Testis (tissue), 3 donors: ENCODE results near the gene PLA2G2A. TPM values are rescaled to one million over a fixed set of nuclear protein-coding genes. Genes with fewer than 3 reads are reported as not detected.
A peak's percentile ranks its signal among the peaks of the same experiment; 100 is the strongest.

Experiments used
- DNase-seq: peaks from one replicate; pipeline ENCODE4 v3.0.0-alpha.2; 2019
- H3K27ac ChIP-seq, 2 donors: fragments of 200-600 bp; sonication (generic); one replicate each; pipeline ENCODE4 v1.5.1; 2019
- H3K27me3 ChIP-seq: fragments of 200-600 bp; sonication (generic); one replicate; pipeline ENCODE4 v1.5.1; 2019
- H3K36me3 ChIP-seq: fragments of 200-600 bp; sonication (generic); one replicate; pipeline ENCODE4 v1.5.1; 2017; ENCODE audit warnings: low read depth; ENCODE audit errors: missing control alignments
- H3K4me1 ChIP-seq: fragments of 200-600 bp; sonication (generic); one replicate; pipeline ENCODE4 v1.5.1; 2019
- H3K4me3 ChIP-seq, 2 donors: fragments of 200-600 bp; sonication (generic); one replicate each; pipeline ENCODE4 v1.5.1; 2017 to 2019
- H3K9me3 ChIP-seq: fragments of 200-600 bp; sonication (generic); one replicate; pipeline ENCODE4 v1.5.1; 2017
- POLR2A ChIP-seq: fragments of 450-650 bp; IDR thresholded peaks from one replicate; pipeline ENCODE4 v1.6.1; 2017; ENCODE audit warnings: antibody characterized with exemption, mild to moderate bottlenecking, moderate library complexity
- WGBS, 2 donors: methylation state at CpG; one replicate each; pipeline ENCODE4 v1.1.5; 2018; 5-methylcytosine and 5-hydroxymethylcytosine counted together
- intact Hi-C: fragments of 100-400 bp; cut with DNase I; formaldehyde crosslinking; loops from one replicate; pipeline ENCODE4 v1.15.1; 2023; ENCODE audit warnings: low total_unique reads
- polyA plus RNA-seq: library from polyadenylated mRNA; stranded (reverse); fragments of 350-450 nt; fragmentation: Illumina TruSeq; extraction: RNeasy Lipid Tissue Mini Kit (QIAGEN cat#74804); gene quantifications from one replicate; pipeline ENCODE4 v1.2.3, GENCODE V29; 2014; ENCODE audit warnings: low read depth, low replicate concordance; ENCODE audit not compliant: insufficient read depth
- total RNA-seq, 2 donors: library from RNA; depleted of rRNA; stranded (reverse); fragments of >200 nt; gene quantifications; one replicate each; pipeline ENCODE4 v1.2.3, GENCODE V29; 2016
- TF ChIP-seq, protein P1 (sequence below), 3 experiments: fragments of 450-650 bp in 2 of 3; fragments of 200-600 bp in 1 of 3; sonication (generic) in 1 of 3; IDR thresholded peaks; one replicate each; pipeline ENCODE4 v1.5.1; 2016 to 2019; ENCODE audit warnings: antibody characterized with exemption in 3 of 3, mild to moderate bottlenecking in 2 of 3, moderate library complexity in 1 of 3

Gene PLA2G2A
- total and polyA plus RNA-seq, 3 donors from 2014 or later: 7.1 to 60.8 (median 8.3) TPM

DNA sequence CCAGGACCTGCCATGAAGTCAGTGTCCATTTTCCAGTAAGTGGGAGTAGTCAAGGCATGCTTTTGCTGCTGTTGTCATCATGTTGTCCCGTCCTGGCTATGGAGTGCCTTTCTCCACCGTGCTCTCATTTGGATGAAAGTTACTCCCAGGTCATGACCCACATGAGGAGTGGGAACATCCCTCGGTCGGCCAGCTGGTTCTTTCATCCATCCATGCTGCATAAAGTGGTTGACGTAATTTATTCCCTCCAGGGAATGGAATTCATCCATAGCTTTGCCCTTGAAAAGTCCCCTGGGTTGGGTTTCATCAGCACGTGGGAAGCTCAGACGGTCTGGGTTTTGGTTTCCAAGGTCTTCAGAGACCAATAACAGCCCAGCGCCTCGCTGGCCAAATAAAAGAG, 11.6 kb downstream of the PLA2G2A start:
- Histone ChIP-seq H3K4me1 (no peaks in the 10 kb centered on the region), H3K27ac (peak overlapping the region in 1 of 2 donors; percentile 37), H3K36me3 (no peaks in the 10 kb centered on the region), H3K27me3 (no peaks in the 10 kb centered on the region), H3K4me3 (no peak overlapping the region), H3K9me3 (no peaks in the 10 kb centered on the region)
- TF ChIP-seq, protein P1, sequence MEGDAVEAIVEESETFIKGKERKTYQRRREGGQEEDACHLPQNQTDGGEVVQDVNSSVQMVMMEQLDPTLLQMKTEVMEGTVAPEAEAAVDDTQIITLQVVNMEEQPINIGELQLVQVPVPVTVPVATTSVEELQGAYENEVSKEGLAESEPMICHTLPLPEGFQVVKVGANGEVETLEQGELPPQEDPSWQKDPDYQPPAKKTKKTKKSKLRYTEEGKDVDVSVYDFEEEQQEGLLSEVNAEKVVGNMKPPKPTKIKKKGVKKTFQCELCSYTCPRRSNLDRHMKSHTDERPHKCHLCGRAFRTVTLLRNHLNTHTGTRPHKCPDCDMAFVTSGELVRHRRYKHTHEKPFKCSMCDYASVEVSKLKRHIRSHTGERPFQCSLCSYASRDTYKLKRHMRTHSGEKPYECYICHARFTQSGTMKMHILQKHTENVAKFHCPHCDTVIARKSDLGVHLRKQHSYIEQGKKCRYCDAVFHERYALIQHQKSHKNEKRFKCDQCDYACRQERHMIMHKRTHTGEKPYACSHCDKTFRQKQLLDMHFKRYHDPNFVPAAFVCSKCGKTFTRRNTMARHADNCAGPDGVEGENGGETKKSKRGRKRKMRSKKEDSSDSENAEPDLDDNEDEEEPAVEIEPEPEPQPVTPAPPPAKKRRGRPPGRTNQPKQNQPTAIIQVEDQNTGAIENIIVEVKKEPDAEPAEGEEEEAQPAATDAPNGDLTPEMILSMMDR (IDR thresholded peaks at IDR 0.05): no peak
- no peak for TF ChIP-seq POLR2A
- peak; percentile 49 for DNase-seq
- intact Hi-C loops: no loop called here
- 46 to 50% methylated on average over 9 of the region's 9 CpGs for WGBS, 2 donors

DNA sequence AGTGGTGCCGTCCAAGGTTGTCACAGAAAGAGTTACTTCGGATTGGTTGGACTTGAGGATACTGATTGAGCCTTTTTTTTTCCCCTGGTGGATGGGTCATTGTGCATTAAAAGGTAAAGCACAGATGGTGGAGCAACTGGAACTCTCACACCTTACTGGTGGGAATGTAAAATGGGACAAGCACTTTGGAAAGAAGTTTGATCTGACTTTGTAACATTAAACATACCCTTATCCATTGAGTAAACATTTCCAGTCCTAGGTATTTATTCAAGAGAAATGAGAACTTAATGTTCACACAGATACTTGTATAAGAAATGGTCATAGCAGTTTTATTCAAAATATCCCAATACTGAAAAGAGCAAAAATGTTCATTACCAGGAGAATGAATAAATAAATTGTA, 14.9 kb downstream of the PLA2G2A start:
- H3K27me3 ChIP-seq: no peaks in the 10 kb centered on the region
- no peak overlapping the region for H3K27ac ChIP-seq
- no peaks in the 10 kb centered on the region for H3K4me1 ChIP-seq
- no peaks in the 10 kb centered on the region for H3K9me3 ChIP-seq
- DNase-seq: no peak
- TF ChIP-seq POLR2A: no peak
- TF ChIP-seq, protein P1 (IDR thresholded peaks at IDR 0.05): no peak
- intact Hi-C loops: no loop called here
- WGBS, 2 donors: 92 to 94% methylated on average over 2 of the region's 2 CpGs
- no peak overlapping the region for H3K4me3 ChIP-seq
- H3K36me3 ChIP-seq: no peaks in the 10 kb centered on the region

GRCh38 chr1:19963636-19964035, 15.8 kb downstream of the PLA2G2A start:
- Histone ChIP-seq H3K27ac (no peak overlapping the region), H3K4me3 (no peak overlapping the region), H3K4me1 (no peaks in the 10 kb centered on the region), H3K9me3 (no peaks in the 10 kb centered on the region), H3K27me3 (no peaks in the 10 kb centered on the region), H3K36me3 (no peaks in the 10 kb centered on the region)
- no peak for DNase-seq
- 89 to 93% methylated on average over 4 of the region's 4 CpGs for WGBS, 2 donors
- intact Hi-C loops: no loop called here
- TF ChIP-seq, protein P1 (IDR thresholded peaks at IDR 0.05): no peak
- no peak for TF ChIP-seq POLR2A

- no peaks in the 10 kb centered on the region for H3K9me3 ChIP-seq
- intact Hi-C loops: no loop called here
- no peaks in the 10 kb centered on the region for H3K27me3 ChIP-seq
- H3K4me1 ChIP-seq: no peaks in the 10 kb centered on the region
- TF ChIP-seq, protein P1 (IDR thresholded peaks at IDR 0.05): no peak
- no peak for TF ChIP-seq POLR2A
- no peak overlapping the region for H3K27ac ChIP-seq
- WGBS, 2 donors: 82 to 93% methylated on average over 5 of the region's 5 CpGs
- H3K4me3 ChIP-seq: no peak overlapping the region
- DNase-seq: no peak
- H3K36me3 ChIP-seq: no peaks in the 10 kb centered on the region
Measured at GRCh38 chr1:19960591-19960990, 18.8 kb downstream of the PLA2G2A start.

DNA sequence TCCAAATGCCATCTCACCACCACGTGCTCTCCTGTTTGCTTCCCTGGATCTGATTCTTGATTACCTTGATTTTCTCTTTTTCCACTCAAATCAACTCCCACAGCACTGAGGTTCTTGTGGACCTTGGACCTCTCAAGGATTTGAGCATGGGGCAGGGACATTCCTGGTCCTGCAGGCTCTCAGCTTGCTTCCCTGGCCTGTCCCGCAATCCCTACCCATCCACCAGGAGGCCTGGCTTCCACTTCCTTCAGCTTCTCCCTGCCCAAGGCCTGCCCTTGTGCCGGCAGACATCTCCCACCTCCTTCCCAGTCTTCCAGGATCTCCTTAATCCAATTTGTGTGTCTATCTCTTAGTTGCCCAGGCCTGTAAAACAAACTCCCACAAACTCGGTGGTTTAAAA, 21.6 kb downstream of the PLA2G2A start:
- H3K4me1 ChIP-seq: no peaks in the 10 kb centered on the region
- no peaks in the 10 kb centered on the region for H3K9me3 ChIP-seq
- intact Hi-C loops: no loop called here
- DNase-seq: no peak
- no peak overlapping the region for H3K4me3 ChIP-seq
- H3K27me3 ChIP-seq: no peaks in the 10 kb centered on the region
- H3K27ac ChIP-seq: no peak overlapping the region
- WGBS, 2 donors: 68 to 79% methylated on average over 4 of the region's 4 CpGs
- TF ChIP-seq POLR2A: no peak
- TF ChIP-seq, protein P1 (IDR thresholded peaks at IDR 0.05): no peak
- no peaks in the 10 kb centered on the region for H3K36me3 ChIP-seq
